Tibial nerve (tissue), 4 donors: ENCODE results near the gene CFAP20. TPM values are rescaled to one million over a fixed set of nuclear protein-coding genes. Genes with fewer than 3 reads are reported as not detected.

Experiments used
- DNase-seq, 2 donors: peaks; one replicate each; pipeline ENCODE4 v3.0.0-alpha.2; 2019; ENCODE audit warnings: low spot score in 2 of 2
- H3K27ac ChIP-seq, 4 donors: fragments of 200-600 bp; sonication (generic) in 3 of 4; one replicate each; pipeline ENCODE4 v1.5.1; 2017 to 2019; ENCODE audit warnings: mild to moderate bottlenecking in 1 of 4
- H3K27me3 ChIP-seq, 2 donors: fragments of 200-600 bp; sonication (generic) in 1 of 2; one replicate each; pipeline versions ENCODE4 v1.5.1 to v1.6.0; 2017 to 2019
- H3K36me3 ChIP-seq, 3 donors: fragments of 200-600 bp; sonication (generic); one replicate each; pipeline ENCODE4 v1.5.1; 2018 to 2019
- H3K4me1 ChIP-seq, 4 donors: fragments of 200-600 bp; sonication (generic) in 3 of 4; one replicate each; pipeline ENCODE4 v1.5.1; 2017 to 2019
- H3K4me3 ChIP-seq, 4 donors: fragments of 200-600 bp; sonication (generic) in 3 of 4; one replicate each; pipeline ENCODE4 v1.5.1; 2017 to 2019; ENCODE audit warnings: mild to moderate bottlenecking in 1 of 4, moderate library complexity in 1 of 4
- H3K9me3 ChIP-seq, 4 donors: fragments of 200-600 bp; sonication (generic) in 3 of 4; one replicate each; pipeline ENCODE4 v1.5.1; 2017 to 2019
- CTCF ChIP-seq, 5 experiments: fragments of 200-600 bp in 3 of 5; fragments of 450-650 bp in 2 of 5; sonication (generic) in 3 of 5; IDR thresholded peaks; one replicate each; pipeline ENCODE4 v1.5.1; 2016 to 2019; ENCODE audit warnings: antibody characterized with exemption in 5 of 5, mild to moderate bottlenecking in 3 of 5, moderate library complexity in 2 of 5
- EP300 ChIP-seq, 2 donors: sonication (generic); formaldehyde crosslinking; IDR thresholded peaks; one replicate each; pipeline ENCODE4 v1.6.1; 2017; ENCODE audit warnings: antibody characterized with exemption in 2 of 2, mild to moderate bottlenecking in 1 of 2
- POLR2A ChIP-seq, 2 donors: fragments of 450-650 bp; IDR thresholded peaks; one replicate each; pipeline ENCODE4 v1.6.1; 2017; ENCODE audit warnings: antibody characterized with exemption in 2 of 2, mild to moderate bottlenecking in 2 of 2, moderate library complexity in 2 of 2
- WGBS, 2 donors: methylation state at CpG; one replicate each; pipeline ENCODE4 v1.1.5; 2018; 5-methylcytosine and 5-hydroxymethylcytosine counted together
- total RNA-seq, 4 donors: library from RNA; depleted of rRNA; stranded (reverse); fragments of >200 nt; gene quantifications; one replicate each; pipeline ENCODE4 v1.1.0, GENCODE V29; 2016

CFAP20 gene
- total RNA-seq, 4 donors from 2014 or later = 19.9 to 32.4 (median 25.6) TPM

- H3K27me3 ChIP-seq = no peaks in the 10 kb centered on the region
- H3K36me3 ChIP-seq = peaks cover 0 to 15% (median 4%) of the 10 kb centered on the region in 3 donors
- H3K4me1 ChIP-seq = peaks cover 0 to 96% (median 55%) of the 10 kb centered on the region in 4 donors
- no peaks in the 10 kb centered on the region for H3K9me3 ChIP-seq
- H3K4me3 ChIP-seq = no peak overlapping the region
- H3K27ac ChIP-seq = peak overlapping the region in 2 of 4 donors; percentile 86 to 94
- DNase-seq = no peak
- TF ChIP-seq CTCF (IDR thresholded peaks at IDR 0.05) = no peak
- WGBS, 2 donors = 15 to 22% methylated on average over 3 of the region's 3 CpGs
Observed at GRCh38 chr16:58120234-58120633, 8.9 kb downstream of the CFAP20 start.

DNA sequence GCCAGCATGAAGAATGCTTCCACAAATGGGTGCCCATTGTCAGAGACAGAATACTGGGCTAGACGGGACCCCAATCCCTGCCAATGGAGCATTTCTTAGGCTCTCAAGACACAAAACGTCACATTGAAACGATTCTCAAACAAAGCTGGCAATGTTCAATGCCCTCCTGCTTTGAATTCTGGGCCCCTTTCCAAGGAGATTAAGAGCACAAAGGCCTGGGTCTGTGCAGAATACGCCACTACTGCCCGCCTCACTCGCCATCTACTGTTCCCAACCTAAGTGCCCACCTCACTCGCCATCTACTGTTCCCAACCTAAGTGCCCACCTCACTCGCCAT lies 9.7 kb downstream of the CFAP20 start:
- Histone ChIP-seq H3K27ac (peak overlapping the region in 2 of 4 donors; percentile 86 to 94), H3K4me1 (peaks cover 0 to 95% (median 51%) of the 10 kb centered on the region in 4 donors), H3K27me3 (no peaks in the 10 kb centered on the region), H3K4me3 (no peak overlapping the region), H3K36me3 (peaks cover 4 to 23% (median 11%) of the 10 kb centered on the region in 3 donors), H3K9me3 (no peaks in the 10 kb centered on the region)
- no peak for DNase-seq
- 55 to 57% methylated on average over 8 of the region's 8 CpGs for WGBS, 2 donors
- TF ChIP-seq EP300 (IDR thresholded peaks at IDR 0.05) (peak in 1 of 2 donors; percentile 36), CTCF (IDR thresholded peaks at IDR 0.05) (no peak), POLR2A (IDR thresholded peaks at IDR 0.05) (no peak)

GRCh38 chr16:58118801-58119508 lies 10.2 kb downstream of the CFAP20 start:
- Histone ChIP-seq H3K27ac (peak overlapping the region in 3 of 4 donors; percentile 6 to 94 (median 86)), H3K36me3 (peaks cover 4 to 28% (median 16%) of the 10 kb centered on the region in 3 donors), H3K4me3 (no peak overlapping the region), H3K4me1 (peaks cover 0 to 90% (median 49%) of the 10 kb centered on the region in 4 donors), H3K9me3 (no peaks in the 10 kb centered on the region), H3K27me3 (no peaks in the 10 kb centered on the region)
- TF ChIP-seq CTCF (IDR thresholded peaks at IDR 0.05) = no peak
- peak in 1 of 2 donors; percentile 20 for TF ChIP-seq EP300 (IDR thresholded peaks at IDR 0.05)
- DNase-seq = no peak
- WGBS, 2 donors = 39 to 41% methylated on average over 5 of the region's 5 CpGs

GRCh38 chr16:58116529-58116928 lies 12.7 kb downstream of the CFAP20 start:
- H3K36me3 ChIP-seq = peaks cover 4 to 51% (median 19%) of the 10 kb centered on the region in 3 donors
- peak overlapping the region in 3 of 4 donors; percentile 8 to 94 (median 86) for H3K27ac ChIP-seq
- DNase-seq = no peak
- 81 to 88% methylated on average over 6 of the region's 6 CpGs for WGBS, 2 donors
- no peaks in the 10 kb centered on the region for H3K27me3 ChIP-seq
- TF ChIP-seq CTCF (IDR thresholded peaks at IDR 0.05) (no peak), POLR2A (IDR thresholded peaks at IDR 0.05) (no peak), EP300 (IDR thresholded peaks at IDR 0.05) (no peak)
- H3K9me3 ChIP-seq = no peaks in the 10 kb centered on the region
- peaks cover 0 to 67% (median 39%) of the 10 kb centered on the region in 4 donors for H3K4me1 ChIP-seq
- H3K4me3 ChIP-seq = no peak overlapping the region

DNA sequence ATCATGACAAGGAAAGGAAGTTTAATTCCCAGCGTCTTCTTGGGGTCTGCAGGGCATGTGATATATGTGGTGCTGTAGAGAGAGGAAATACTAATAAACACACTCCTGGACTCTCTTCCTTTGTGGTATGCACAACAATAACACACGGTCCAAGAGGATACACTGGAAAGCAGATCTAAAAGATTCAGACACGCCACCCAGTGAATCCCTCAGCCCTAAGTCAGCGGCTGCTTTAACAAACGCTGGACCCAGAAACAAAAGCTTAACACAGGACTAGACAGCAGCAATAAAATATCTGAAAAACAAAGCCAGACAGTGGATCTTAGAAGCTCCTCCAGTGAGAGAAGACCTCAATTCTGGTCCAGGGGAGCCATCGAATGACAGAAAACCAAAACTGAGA lies 13.1 kb downstream of the CFAP20 start:
- Histone ChIP-seq H3K4me3 (no peak overlapping the region), H3K36me3 (peaks cover 4 to 55% (median 19%) of the 10 kb centered on the region in 3 donors), H3K27me3 (no peaks in the 10 kb centered on the region), H3K9me3 (no peaks in the 10 kb centered on the region), H3K4me1 (peaks cover 0 to 65% (median 35%) of the 10 kb centered on the region in 4 donors), H3K27ac (peak overlapping the region in 3 of 4 donors; percentile 8 to 94 (median 86))
- no peak for DNase-seq
- WGBS, 2 donors = 34 to 45% methylated on average over 6 of the region's 6 CpGs
- TF ChIP-seq CTCF (IDR thresholded peaks at IDR 0.05) = no peak
- TF ChIP-seq EP300 (IDR thresholded peaks at IDR 0.05) = no peak
- TF ChIP-seq POLR2A (IDR thresholded peaks at IDR 0.05) = no peak
